ENCODE results near the gene TDP1.
A peak's percentile ranks its signal among the peaks of the same experiment; 100 is the strongest.

TDP1 gene

DNA sequence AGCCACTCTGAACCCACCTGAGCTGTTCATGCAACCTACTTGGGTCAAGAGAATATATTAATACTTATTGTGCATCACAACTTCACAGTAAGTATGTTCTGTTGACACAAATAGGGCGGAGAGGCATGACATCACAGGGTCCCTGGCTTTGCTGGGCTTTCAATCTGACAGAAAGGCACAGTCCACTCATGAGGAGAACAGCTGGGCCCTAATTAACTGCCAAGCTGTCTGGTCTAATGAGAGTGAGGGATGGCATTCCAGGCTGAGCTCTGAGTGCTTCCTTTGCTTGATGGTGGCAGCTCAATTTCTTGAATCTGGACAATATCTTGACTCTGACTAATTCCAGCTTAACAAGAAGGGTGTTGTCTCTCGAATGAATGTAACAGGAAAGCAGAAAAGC lies 3.2 kb upstream of the TDP1 start:
- Histone ChIP-seq H3K27me3 (ENCODE audit: low read depth, low read length) (no peaks in the 10 kb centered on the region), H3K4me3 (ENCODE audit: low read depth in 1 of 2, low read length in 2 of 2) (no peak overlapping the region), H3K9me3 (ENCODE audit: control insufficient read depth in 1 of 2, low read length in 2 of 2) (no peaks in the 10 kb centered on the region), H3K36me3 (ENCODE audit: control insufficient read depth in 1 of 2, insufficient read depth in 2 of 2, low read length in 2 of 2) (peaks cover 0 to 13% of the 10 kb centered on the region in 2 donors), H3K4me1 (ENCODE audit: control insufficient read depth in 1 of 2, insufficient read depth in 2 of 2, low read length in 2 of 2) (peaks cover 8 to 18% of the 10 kb centered on the region in 2 donors), H3K27ac (ENCODE audit: low read length) (no peak overlapping the region)

DNA sequence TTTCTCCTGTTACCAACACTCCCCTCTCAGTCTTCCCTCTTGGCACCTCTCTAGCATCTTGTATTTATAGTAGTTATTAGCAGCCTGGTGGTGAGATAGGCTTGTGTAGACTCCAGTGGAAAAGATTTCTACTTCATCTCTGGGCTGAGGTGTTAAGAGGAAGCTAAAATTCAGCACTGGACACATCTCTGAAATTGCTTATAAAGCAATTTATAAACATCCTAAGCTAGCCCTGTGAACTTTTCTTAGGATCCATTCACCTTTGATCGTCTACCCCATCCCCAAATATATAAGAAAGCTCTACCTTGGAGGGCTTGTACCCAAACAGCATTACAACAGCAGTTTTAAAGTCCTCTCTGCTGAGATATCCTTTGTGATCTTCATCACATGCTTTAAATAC lies 2.1 kb upstream of the TDP1 start:
- H3K27me3 ChIP-seq (ENCODE audit: low read depth, low read length), result no peaks in the 10 kb centered on the region
- no peak overlapping the region for H3K27ac ChIP-seq (ENCODE audit: low read length)
- peak overlapping the region; percentile 81 to 96 for H3K4me3 ChIP-seq (ENCODE audit: low read depth in 1 of 2, low read length in 2 of 2)
- no peaks in the 10 kb centered on the region for H3K9me3 ChIP-seq (ENCODE audit: control insufficient read depth in 1 of 2, low read length in 2 of 2)
- H3K4me1 ChIP-seq (ENCODE audit: control insufficient read depth in 1 of 2, insufficient read depth in 2 of 2, low read length in 2 of 2), result peaks cover 8 to 18% of the 10 kb centered on the region in 2 donors
- H3K36me3 ChIP-seq (ENCODE audit: control insufficient read depth in 1 of 2, insufficient read depth in 2 of 2, low read length in 2 of 2), result peaks cover 0 to 13% of the 10 kb centered on the region in 2 donors

DNA sequence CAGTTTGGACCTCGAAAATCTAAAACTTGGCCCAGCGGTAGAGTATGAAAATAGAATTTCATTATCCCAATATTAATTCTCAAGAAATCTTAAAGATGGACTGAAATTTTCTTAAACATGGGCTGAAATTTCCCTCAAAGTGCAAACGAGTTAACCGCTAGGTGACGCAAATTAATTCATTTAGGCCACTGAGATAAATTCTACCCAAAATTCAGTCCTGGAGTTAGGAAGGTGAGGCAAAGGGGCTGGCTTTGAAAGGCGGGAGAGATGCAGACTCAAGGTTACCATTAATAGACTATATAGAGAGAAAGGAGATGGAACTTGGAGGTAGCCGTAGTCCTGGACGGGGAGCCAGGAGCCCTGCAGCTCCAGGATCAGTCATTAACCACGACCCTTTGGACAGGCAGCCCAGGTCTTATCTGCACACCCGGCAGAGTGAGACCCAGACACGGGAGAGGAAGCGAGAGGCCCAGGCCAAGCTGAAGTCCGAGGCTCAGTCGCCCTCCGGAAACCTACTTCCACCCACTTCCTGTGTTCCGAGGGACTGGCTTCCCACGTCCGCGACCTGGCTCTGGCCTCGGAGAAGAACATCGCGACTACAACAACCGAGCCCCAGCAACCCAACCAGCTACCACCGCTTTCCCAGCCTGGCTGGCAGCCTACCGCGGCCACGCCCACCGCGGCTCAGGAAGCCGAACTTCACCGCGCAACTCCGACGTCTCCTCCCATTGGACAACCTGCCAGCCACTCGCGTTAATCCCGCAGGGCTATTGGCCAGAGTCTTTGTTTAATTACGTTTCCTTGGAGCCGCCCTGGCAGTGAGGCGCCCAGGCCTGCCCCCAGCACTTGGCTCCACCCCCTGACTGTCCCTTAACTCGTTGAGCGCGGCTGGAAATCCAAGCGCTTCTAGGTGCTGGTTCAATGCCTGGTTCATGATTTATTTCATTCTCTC lies 1.4 kb upstream of the TDP1 start, which contains the start of gene EFCAB11:
Gene EFCAB11, minus strand, starts transcription at position 661 of the 952 bp plus-strand sequence. Its CDS starts 70 bp downstream, at position 591.
- H3K36me3 ChIP-seq (ENCODE audit: control insufficient read depth in 1 of 2, insufficient read depth in 2 of 2, low read length in 2 of 2), result peaks cover 0 to 13% of the 10 kb centered on the region in 2 donors
- H3K27me3 ChIP-seq (ENCODE audit: low read depth, low read length), result no peaks in the 10 kb centered on the region
- H3K9me3 ChIP-seq (ENCODE audit: control insufficient read depth in 1 of 2, low read length in 2 of 2), result no peaks in the 10 kb centered on the region
- peak within 1 kb of the TSS; percentile 76 for H3K27ac ChIP-seq (ENCODE audit: low read length)
- peak within 1 kb of the TSS; percentile 81 to 96 for H3K4me3 ChIP-seq (ENCODE audit: low read depth in 1 of 2, low read length in 2 of 2)
- peaks cover 8 to 18% of the 10 kb centered on the region in 2 donors for H3K4me1 ChIP-seq (ENCODE audit: control insufficient read depth in 1 of 2, insufficient read depth in 2 of 2, low read length in 2 of 2)

DNA sequence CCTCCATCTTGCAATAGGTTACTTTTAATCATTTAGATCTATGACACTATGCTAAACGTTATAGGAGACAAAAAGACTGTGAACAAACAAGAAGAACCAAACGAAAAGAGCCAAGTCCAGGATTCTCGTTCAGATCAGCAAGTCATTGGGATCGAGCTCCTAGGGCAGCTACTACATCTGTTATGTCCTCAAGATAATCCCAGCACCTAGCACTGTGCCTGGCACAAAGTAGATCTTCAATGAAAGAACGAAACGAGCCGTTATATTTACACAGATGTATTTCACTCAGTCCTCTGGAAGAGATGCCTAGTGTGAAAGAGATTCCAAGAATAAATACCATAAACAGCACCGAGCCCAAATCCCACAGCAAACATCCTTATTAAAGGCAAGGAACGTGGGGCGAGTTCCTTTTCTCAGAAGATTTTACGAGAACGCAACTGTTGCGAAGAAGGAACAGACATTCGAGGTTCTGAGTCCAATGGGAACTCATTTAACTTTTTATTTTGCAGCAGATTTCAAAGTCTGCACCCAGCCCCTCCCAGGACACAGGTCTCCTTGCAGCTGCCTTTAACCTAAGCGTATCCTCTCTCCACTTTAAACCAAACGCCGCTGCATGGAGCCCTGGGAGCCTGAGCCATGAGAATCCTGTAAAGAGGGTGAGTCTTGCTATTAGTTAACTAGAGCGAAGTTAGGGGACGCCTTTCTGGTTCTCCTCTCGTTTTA lies 544 bp upstream of the TDP1 start:
- H3K27ac ChIP-seq (ENCODE audit: low read length), result peak overlapping the region; percentile 76
- H3K27me3 ChIP-seq (ENCODE audit: low read depth, low read length), result no peaks in the 10 kb centered on the region
- peaks cover 8 to 18% of the 10 kb centered on the region in 2 donors for H3K4me1 ChIP-seq (ENCODE audit: control insufficient read depth in 1 of 2, insufficient read depth in 2 of 2, low read length in 2 of 2)
- peaks cover 0 to 8% of the 10 kb centered on the region in 2 donors for H3K36me3 ChIP-seq (ENCODE audit: control insufficient read depth in 1 of 2, insufficient read depth in 2 of 2, low read length in 2 of 2)
- H3K9me3 ChIP-seq (ENCODE audit: control insufficient read depth in 1 of 2, low read length in 2 of 2), result no peaks in the 10 kb centered on the region
- peak overlapping the region; percentile 81 to 96 for H3K4me3 ChIP-seq (ENCODE audit: low read depth in 1 of 2, low read length in 2 of 2)

DNA sequence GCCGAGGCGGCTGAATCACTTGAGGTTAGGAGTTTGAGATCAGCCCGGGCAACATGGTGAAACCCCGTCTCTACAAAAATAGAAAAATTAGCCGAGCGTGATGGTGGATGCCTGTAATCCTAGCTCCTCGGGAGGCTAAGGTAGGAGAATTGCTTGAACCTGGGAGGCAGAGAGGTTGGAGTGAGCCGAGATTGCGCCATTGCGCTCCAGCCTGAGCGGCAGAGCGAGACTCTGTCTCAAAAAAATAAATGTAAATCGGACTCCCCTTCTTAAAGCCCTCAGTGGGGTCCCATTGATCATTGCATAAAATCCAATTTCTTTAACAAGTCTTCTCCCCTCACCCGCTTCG lies 908 bp downstream of the TDP1 start:
- peak overlapping the region; percentile 85 for H3K27ac ChIP-seq (ENCODE audit: low read length)
- peaks cover 0 to 8% of the 10 kb centered on the region in 2 donors for H3K36me3 ChIP-seq (ENCODE audit: control insufficient read depth in 1 of 2, insufficient read depth in 2 of 2, low read length in 2 of 2)
- H3K9me3 ChIP-seq (ENCODE audit: control insufficient read depth in 1 of 2, low read length in 2 of 2), result no peaks in the 10 kb centered on the region
- H3K4me1 ChIP-seq (ENCODE audit: control insufficient read depth in 1 of 2, insufficient read depth in 2 of 2, low read length in 2 of 2), result peaks cover 8 to 18% of the 10 kb centered on the region in 2 donors
- peak overlapping the region; percentile 81 to 96 for H3K4me3 ChIP-seq (ENCODE audit: low read depth in 1 of 2, low read length in 2 of 2)
- no peaks in the 10 kb centered on the region for H3K27me3 ChIP-seq (ENCODE audit: low read depth, low read length)

DNA sequence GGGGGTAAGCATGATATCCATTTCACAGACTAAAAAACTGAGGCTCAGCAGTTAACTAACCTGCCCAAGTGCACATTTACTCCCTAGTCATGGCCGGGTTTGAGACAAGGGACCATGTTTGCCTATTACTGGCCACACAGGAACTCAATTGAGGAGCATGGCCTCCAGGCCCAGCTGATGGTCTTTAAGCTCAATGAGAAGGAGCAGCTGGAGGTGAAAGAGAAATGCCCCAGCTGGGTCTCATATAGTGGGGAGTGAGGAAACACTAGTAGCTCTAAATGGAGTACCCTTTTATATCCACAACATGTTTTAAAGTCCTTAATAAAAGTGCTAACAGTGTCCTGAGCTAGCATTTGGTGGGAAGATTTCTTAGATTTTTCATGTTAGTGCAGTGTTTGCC lies 1.6 kb downstream of the TDP1 start:
- Histone ChIP-seq H3K9me3 (ENCODE audit: control insufficient read depth in 1 of 2, low read length in 2 of 2) (no peaks in the 10 kb centered on the region), H3K4me1 (ENCODE audit: control insufficient read depth in 1 of 2, insufficient read depth in 2 of 2, low read length in 2 of 2) (peaks cover 8 to 18% of the 10 kb centered on the region in 2 donors), H3K27ac (ENCODE audit: low read length) (no peak overlapping the region), H3K27me3 (ENCODE audit: low read depth, low read length) (no peaks in the 10 kb centered on the region), H3K4me3 (ENCODE audit: low read depth in 1 of 2, low read length in 2 of 2) (no peak overlapping the region), H3K36me3 (ENCODE audit: control insufficient read depth in 1 of 2, insufficient read depth in 2 of 2, low read length in 2 of 2) (peaks cover 0 to 8% of the 10 kb centered on the region in 2 donors)

DNA sequence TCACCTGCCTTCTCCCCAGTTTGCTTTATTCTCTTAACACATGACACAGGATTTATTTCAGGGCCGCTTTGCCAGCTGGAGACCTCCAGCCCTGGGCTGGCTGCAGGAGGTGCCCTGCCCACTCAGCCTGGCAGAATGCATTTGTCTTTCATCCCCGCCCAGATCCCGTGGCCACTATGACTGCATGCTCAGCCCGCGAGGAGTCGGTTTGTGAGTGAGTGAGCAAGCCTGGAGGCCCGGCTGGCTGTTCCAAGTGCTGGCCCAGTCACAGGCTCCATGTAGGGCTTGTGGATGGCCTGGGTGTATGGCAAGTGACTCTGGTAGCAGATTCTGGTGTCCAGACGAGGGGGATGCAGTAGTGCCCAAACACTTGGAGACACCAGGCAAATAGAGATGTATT lies 2.1 kb downstream of the TDP1 start:
- peaks cover 0 to 8% of the 10 kb centered on the region in 2 donors for H3K36me3 ChIP-seq (ENCODE audit: control insufficient read depth in 1 of 2, insufficient read depth in 2 of 2, low read length in 2 of 2)
- no peaks in the 10 kb centered on the region for H3K27me3 ChIP-seq (ENCODE audit: low read depth, low read length)
- H3K4me3 ChIP-seq (ENCODE audit: low read depth in 1 of 2, low read length in 2 of 2), result no peak overlapping the region
- H3K4me1 ChIP-seq (ENCODE audit: control insufficient read depth in 1 of 2, insufficient read depth in 2 of 2, low read length in 2 of 2), result peaks cover 8 to 18% of the 10 kb centered on the region in 2 donors
- no peak overlapping the region for H3K27ac ChIP-seq (ENCODE audit: low read length)
- no peaks in the 10 kb centered on the region for H3K9me3 ChIP-seq (ENCODE audit: control insufficient read depth in 1 of 2, low read length in 2 of 2)

DNA sequence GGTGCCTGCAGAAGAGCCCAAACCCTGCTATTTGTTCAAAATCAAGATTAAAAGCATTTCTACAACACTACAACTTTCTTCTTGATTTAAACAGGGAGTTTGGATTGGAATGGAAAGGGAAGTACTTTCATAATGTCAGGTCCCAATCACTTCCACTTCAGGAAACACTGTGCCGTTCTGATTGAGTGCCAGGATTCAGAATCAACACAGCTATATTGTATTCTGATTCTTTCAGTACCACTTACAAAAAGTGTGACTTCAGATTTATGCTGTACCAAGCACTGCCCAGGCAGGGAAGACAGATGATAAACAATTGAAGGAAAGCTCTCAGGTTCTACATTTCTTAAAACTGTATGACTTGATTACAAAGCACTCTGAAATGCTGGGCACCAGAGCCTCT lies 3.2 kb downstream of the TDP1 start:
- Histone ChIP-seq H3K27ac (ENCODE audit: low read length) (no peak overlapping the region), H3K36me3 (ENCODE audit: control insufficient read depth in 1 of 2, insufficient read depth in 2 of 2, low read length in 2 of 2) (peaks cover 10 to 15% of the 10 kb centered on the region in 2 donors), H3K4me3 (ENCODE audit: low read depth in 1 of 2, low read length in 2 of 2) (no peak overlapping the region), H3K9me3 (ENCODE audit: control insufficient read depth in 1 of 2, low read length in 2 of 2) (no peaks in the 10 kb centered on the region), H3K4me1 (ENCODE audit: control insufficient read depth in 1 of 2, insufficient read depth in 2 of 2, low read length in 2 of 2) (peaks cover 4 to 14% of the 10 kb centered on the region in 2 donors), H3K27me3 (ENCODE audit: low read depth, low read length) (no peaks in the 10 kb centered on the region)

DNA sequence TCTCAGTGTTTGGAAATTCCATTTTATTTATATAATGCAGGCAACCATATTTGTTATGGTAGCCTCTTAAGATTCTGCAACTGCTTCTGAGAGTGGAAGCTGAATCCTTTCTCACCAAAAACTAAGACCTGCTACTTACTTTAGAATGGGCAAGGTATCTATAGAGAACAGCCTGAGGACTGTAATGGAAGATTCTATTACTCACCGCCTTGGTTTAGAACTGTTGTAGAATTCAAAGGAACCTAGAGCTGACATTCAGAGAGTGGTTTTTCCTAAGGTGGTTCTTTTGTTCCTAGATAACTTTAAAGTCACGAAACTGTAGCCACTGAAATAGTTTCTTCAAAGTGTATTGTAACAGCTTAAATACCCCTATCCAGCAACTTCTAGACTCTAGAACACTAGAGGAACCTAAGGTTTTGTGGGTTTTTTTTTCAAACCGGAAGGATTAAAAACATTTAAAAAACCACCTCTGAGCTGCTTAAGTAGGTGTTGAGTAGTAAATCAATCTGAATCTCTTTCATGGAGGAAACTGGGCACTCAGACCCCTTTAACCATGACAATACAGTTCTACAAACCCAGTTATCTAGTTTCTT lies 4.2 kb downstream of the TDP1 start:
- Histone ChIP-seq H3K36me3 (ENCODE audit: control insufficient read depth in 1 of 2, insufficient read depth in 2 of 2, low read length in 2 of 2) (peaks cover 19% of the 10 kb centered on the region in 2 donors), H3K27ac (ENCODE audit: low read length) (no peak overlapping the region), H3K27me3 (ENCODE audit: low read depth, low read length) (no peaks in the 10 kb centered on the region), H3K4me1 (ENCODE audit: control insufficient read depth in 1 of 2, insufficient read depth in 2 of 2, low read length in 2 of 2) (peaks cover 3 to 10% of the 10 kb centered on the region in 2 donors), H3K9me3 (ENCODE audit: control insufficient read depth in 1 of 2, low read length in 2 of 2) (no peaks in the 10 kb centered on the region), H3K4me3 (ENCODE audit: low read depth in 1 of 2, low read length in 2 of 2) (no peak overlapping the region)

DNA sequence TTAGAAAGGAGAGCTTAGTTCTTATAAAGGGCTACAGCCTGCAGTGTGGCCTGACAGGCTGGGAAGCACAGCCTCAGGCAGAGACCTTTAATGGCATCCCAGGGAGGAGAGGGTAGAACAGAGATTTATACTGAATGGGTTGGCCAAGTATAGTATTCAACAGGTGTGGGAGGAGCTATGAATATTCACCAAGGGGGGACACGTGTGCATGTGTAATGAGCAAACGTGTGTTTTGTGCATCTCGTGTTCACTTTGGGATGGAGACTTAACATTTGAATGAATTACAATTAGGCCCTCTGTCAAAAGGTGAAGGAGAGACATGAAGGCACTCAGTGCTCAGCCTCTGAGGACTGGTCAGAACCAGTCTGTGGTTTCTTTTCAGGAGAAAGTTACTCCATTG lies 5.2 kb downstream of the TDP1 start:
- Histone ChIP-seq H3K36me3 (ENCODE audit: control insufficient read depth in 1 of 2, insufficient read depth in 2 of 2, low read length in 2 of 2) (peaks cover 19 to 24% of the 10 kb centered on the region in 2 donors), H3K4me1 (ENCODE audit: control insufficient read depth in 1 of 2, insufficient read depth in 2 of 2, low read length in 2 of 2) (peaks cover 3 to 10% of the 10 kb centered on the region in 2 donors), H3K9me3 (ENCODE audit: control insufficient read depth in 1 of 2, low read length in 2 of 2) (no peaks in the 10 kb centered on the region), H3K27me3 (ENCODE audit: low read depth, low read length) (no peaks in the 10 kb centered on the region), H3K27ac (ENCODE audit: low read length) (no peak overlapping the region), H3K4me3 (ENCODE audit: low read depth in 1 of 2, low read length in 2 of 2) (no peak overlapping the region)

Data from muscle layer of duodenum (tissue), 2 donors.